ENCODE results near the gene PIGA.

The PIGA gene

DNA sequence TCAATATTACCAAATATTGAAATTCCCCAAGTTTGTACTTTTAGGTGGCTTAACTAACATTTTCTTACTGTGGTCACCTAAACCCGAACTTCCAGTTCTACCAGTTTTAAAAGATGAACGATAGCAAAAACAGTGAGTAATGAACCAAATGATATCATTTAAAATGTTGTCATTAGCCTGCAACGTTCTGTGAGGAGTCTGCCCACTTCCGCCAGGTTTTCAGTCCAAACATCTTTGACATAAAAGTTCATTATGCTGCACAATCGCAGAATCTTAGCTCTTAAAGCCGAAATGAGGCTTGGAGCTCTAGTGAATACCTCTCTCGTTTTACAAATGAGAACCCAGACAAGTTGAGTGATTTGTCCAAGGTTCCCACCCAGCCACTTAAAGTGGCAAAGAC is 762 bp downstream of the PIGA start:
- Mint-ChIP-seq H3K4me1 (peaks cover 9% of the 10 kb centered on the region), H3K27me3 (ENCODE audit: low read depth) (peaks cover 3% of the 10 kb centered on the region), H3K9me3 (no peaks in the 10 kb centered on the region), H3K36me3 (ENCODE audit: low read depth) (no peaks in the 10 kb centered on the region), H3K27ac (peak overlapping the region; percentile 44 to 91 (median 65)), H3K4me3 (peak overlapping the region; percentile 91 to 94 (median 92))
- TF ChIP-seq, protein P1, sequence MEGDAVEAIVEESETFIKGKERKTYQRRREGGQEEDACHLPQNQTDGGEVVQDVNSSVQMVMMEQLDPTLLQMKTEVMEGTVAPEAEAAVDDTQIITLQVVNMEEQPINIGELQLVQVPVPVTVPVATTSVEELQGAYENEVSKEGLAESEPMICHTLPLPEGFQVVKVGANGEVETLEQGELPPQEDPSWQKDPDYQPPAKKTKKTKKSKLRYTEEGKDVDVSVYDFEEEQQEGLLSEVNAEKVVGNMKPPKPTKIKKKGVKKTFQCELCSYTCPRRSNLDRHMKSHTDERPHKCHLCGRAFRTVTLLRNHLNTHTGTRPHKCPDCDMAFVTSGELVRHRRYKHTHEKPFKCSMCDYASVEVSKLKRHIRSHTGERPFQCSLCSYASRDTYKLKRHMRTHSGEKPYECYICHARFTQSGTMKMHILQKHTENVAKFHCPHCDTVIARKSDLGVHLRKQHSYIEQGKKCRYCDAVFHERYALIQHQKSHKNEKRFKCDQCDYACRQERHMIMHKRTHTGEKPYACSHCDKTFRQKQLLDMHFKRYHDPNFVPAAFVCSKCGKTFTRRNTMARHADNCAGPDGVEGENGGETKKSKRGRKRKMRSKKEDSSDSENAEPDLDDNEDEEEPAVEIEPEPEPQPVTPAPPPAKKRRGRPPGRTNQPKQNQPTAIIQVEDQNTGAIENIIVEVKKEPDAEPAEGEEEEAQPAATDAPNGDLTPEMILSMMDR (IDR thresholded peaks at IDR 0.05; ENCODE audit: unreplicated experiment in 3 of 3): no peak

DNA sequence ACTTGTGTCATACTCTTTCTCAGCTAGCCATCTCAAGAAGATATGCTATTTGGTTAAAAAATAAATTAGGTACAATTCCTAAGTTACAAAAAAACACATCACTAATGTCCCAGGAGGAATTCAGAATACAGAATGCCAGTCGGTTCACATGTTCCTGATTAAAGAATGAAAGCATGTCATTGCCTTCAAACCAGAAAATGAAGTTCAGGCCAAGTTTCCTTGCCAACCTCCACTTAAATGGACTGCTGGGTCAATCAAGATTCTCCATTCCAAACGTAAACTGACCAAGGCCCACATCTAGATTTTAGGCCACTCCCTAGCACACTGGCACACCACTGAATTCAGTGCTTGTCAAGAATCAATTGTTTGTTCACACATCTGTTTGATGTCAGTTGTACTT is 6.5 kb downstream of the PIGA start:
- Mint-ChIP-seq H3K36me3 (ENCODE audit: low read depth) (no peaks in the 10 kb centered on the region), H3K9me3 (no peaks in the 10 kb centered on the region), H3K4me1 (no peaks in the 10 kb centered on the region), H3K27ac (no peak overlapping the region), H3K27me3 (ENCODE audit: low read depth) (peaks cover 3% of the 10 kb centered on the region), H3K4me3 (no peak overlapping the region)
- TF ChIP-seq, protein P1 (IDR thresholded peaks at IDR 0.05; ENCODE audit: unreplicated experiment in 3 of 3): no peak

DNA sequence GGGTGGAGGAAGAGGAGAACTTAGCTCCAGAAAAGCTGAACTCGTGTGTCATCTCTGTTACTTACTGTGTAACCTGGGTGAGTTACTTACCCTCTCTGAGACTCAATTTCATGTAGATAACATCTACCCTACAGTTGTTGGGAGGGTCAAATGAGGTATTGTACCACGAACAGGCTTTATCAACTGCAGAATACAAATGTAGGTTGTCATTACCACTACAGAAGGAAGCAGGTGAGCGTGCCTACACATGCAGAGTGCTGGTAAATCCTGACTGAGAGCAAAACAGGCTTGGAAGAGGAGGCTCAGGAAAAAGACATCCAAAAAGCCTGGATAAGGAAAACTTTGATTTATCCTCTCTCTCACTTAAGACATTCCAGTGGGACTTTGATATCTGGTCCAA is 7.2 kb downstream of the PIGA start:
- TF ChIP-seq, protein P1 (IDR thresholded peaks at IDR 0.05; ENCODE audit: unreplicated experiment in 3 of 3): no peak
- Mint-ChIP-seq H3K4me1 (no peaks in the 10 kb centered on the region), H3K36me3 (ENCODE audit: low read depth) (no peaks in the 10 kb centered on the region), H3K27me3 (ENCODE audit: low read depth) (peaks cover 3% of the 10 kb centered on the region), H3K27ac (no peak overlapping the region), H3K9me3 (no peaks in the 10 kb centered on the region), H3K4me3 (no peak overlapping the region)

DNA sequence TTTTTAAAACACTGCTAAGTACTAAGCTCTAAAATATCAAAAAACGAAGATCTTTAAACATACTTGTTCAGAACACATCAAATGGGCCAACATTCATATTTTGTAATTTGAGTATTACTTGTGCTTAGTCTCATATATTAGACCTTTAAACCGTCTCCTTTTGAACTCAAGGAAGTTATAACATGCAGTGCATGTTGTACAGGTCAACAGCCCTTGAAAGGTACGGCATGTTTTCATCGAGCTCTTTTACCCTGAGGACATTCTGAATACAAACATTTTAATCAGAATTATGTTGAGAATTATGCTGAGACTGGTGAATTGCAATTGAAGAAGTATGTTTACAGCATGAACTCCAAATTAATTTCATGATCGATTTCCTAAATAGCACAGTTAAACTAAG is 12.9 kb downstream of the PIGA start:
- no peaks in the 10 kb centered on the region for H3K4me1 Mint-ChIP-seq
- TF ChIP-seq, protein P1 (IDR thresholded peaks at IDR 0.05; ENCODE audit: unreplicated experiment in 3 of 3): no peak
- H3K36me3 Mint-ChIP-seq (ENCODE audit: low read depth): peaks cover 18% of the 10 kb centered on the region
- H3K27me3 Mint-ChIP-seq (ENCODE audit: low read depth): no peaks in the 10 kb centered on the region
- H3K4me3 Mint-ChIP-seq: no peak overlapping the region
- H3K9me3 Mint-ChIP-seq: no peaks in the 10 kb centered on the region
- no peak overlapping the region for H3K27ac Mint-ChIP-seq

DNA sequence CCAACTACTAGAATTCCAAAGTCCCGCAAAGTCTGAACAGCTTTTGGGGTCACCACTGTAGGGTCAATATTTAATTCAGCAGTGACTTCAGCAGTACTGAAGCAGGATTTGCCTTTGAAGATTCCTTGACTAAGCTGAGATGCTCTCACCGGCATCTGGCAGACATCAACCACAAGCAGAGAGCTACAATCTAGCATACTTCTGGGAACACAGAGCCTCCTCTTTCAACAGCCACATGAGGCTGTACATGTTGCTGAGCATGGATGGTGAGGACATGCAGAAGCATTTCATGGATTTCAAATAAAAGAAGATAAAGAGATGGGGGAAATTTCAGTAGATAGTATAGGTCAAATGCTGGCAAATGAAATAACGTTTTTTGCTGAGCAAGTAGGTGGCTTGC is 13.3 kb downstream of the PIGA start:
- H3K4me3 Mint-ChIP-seq: no peak overlapping the region
- no peaks in the 10 kb centered on the region for H3K27me3 Mint-ChIP-seq (ENCODE audit: low read depth)
- TF ChIP-seq, protein P1 (IDR thresholded peaks at IDR 0.05; ENCODE audit: unreplicated experiment in 3 of 3): no peak
- H3K9me3 Mint-ChIP-seq: no peaks in the 10 kb centered on the region
- H3K36me3 Mint-ChIP-seq (ENCODE audit: low read depth): peaks cover 18% of the 10 kb centered on the region
- no peaks in the 10 kb centered on the region for H3K4me1 Mint-ChIP-seq
- no peak overlapping the region for H3K27ac Mint-ChIP-seq

DNA sequence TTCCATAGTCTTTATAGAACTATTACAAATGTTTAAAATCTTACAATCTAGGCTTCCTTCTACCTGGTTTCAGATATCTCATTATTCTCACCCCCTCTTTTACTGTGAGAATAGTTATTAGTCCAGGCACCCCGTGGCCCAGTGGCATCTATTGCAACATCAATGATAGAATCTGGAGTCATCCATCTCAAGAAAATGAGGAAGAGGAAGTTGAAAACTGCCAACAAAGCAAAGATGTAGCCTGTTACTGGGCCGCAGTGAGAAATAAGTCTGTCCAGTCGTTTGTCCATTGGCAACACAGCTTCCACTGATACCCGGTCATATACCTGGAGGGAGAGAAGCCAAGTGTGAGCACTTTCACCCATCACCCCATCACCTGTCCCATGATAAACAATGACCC is 13.9 kb downstream of the PIGA start:
- H3K4me1 Mint-ChIP-seq: no peaks in the 10 kb centered on the region
- peaks cover 18% of the 10 kb centered on the region for H3K36me3 Mint-ChIP-seq (ENCODE audit: low read depth)
- no peak overlapping the region for H3K4me3 Mint-ChIP-seq
- H3K27me3 Mint-ChIP-seq (ENCODE audit: low read depth): no peaks in the 10 kb centered on the region
- H3K9me3 Mint-ChIP-seq: no peaks in the 10 kb centered on the region
- TF ChIP-seq, protein P1 (IDR thresholded peaks at IDR 0.05; ENCODE audit: unreplicated experiment in 3 of 3): no peak
- no peak overlapping the region for H3K27ac Mint-ChIP-seq
